ENCODE data around the gene AHI1.

GRCh38 chr6:135393289-135393688 lies 104.3 kb downstream of the AHI1 start:
- no peak for TF ChIP-seq EZH2phosphoT487 (IDR thresholded peaks at IDR 0.05; ENCODE audit: borderline replicate concordance, low read length)
- TF ChIP-seq CTCF (conservative IDR thresholded peaks at IDR 0.05; ENCODE audit: low read depth, low read length), result no peak
- no peak for TF ChIP-seq EZH2 (IDR thresholded peaks at IDR 0.05; ENCODE audit: low read length, unreplicated experiment)

Measured in PC-3 (cell line).